GM19438 (cell line): ENCODE data around the gene RIOX2.
"Not testable (repeated sequence)": the region's sequence is repeated elsewhere in the genome, so short reads cannot be mapped to it uniquely, and the experiment has no call there.

Experiments used
- ATAC-seq: cut with Tn5 transposase; IDR thresholded peaks from one replicate; pipeline ENCODE4 v1.9.1; 2021; ENCODE audit warnings: low read depth; ENCODE audit not compliant: unreplicated experiment

The RIOX2 gene

DNA sequence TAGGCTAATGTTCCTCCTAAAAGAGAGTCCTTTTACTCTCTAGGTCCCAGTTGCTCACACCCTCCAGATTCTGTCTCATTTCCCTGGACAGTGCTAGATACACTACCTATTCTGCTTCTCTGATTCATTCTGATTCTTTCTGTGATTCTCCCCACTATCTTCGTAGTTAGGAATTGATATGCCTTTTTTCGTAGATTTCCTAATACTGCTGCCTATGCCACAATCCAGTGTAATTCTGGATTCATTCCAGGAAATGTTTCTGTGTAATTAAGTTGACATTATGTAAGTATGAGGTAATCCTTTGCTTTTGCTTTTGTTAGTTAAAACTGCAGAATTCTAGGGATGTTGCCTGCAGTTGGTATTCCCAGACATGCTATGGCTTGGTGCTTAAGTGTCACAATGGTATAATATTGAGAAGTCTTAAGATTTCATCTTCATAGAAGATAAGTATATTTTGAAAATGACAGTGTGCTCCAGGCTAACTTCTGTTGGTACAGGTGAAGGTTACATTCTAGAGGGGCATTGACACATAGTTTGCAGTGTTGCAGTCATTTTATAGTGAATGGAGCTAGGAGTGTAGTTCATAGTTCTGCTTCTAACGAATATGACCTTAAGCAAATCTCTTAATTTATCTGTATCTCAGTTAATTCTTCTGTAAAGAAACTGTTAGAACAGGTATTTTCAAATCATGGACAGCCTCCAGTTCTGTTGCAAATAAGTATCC is 54.3 kb downstream of the RIOX2 start:
- no peak for ATAC-seq

DNA sequence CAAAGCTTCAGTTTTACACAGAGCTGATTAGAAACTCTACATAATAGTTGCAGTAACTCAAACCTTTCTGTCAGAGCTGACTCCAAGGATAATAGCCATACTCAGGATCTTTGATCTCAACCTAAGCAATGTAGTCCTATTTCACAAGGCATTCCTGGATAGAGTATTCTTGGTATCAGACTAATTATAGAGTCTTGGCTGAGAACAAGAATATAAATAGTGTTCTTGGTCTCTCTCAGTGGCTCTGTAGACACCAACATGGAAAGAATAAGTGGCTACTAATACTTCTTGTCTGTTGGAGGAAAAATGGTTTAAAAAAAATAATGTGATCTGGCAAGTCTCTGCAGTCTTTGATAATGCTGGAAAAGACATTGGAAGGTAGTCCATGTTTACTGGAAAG is 55.7 kb downstream of the RIOX2 start:
- ATAC-seq, result no peak

DNA sequence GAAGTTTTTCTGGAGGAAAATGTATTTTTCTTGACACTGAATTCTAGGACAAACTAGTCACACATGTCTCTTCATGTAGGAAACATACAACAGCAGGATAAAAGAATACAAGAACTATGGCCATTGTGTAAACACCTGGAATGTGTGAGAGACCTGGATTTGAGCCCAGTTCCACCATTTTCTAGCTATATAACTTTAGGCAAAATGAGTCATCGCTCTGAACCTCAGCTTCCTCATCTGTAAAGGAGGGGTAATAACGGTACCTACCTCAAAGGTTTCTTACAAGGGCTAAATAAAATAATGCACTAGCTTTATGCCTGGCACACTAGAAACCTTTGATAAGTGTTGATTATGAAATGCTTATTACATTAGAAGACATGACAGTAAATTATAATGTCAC is 57.8 kb downstream of the RIOX2 start:
- no peak for ATAC-seq

DNA sequence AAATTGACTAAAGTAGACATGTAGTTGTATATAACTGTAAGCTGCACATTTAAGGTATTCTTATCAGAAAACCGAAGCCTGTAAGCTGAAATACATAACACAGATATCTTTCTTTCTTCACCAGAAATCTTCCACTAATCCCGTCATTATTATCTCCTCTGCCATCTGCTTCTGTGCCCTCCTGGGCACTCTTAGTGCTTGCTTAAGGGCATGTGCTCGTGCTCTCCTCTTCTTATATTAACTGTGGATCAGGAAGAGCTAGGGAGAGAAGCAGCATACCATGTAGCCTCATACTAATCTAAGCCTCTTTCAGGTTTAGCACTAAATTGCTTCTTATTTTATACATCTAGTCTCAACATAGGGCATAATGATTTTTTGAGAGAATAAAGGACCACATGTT is 60.8 kb downstream of the RIOX2 start:
- no peak for ATAC-seq

DNA sequence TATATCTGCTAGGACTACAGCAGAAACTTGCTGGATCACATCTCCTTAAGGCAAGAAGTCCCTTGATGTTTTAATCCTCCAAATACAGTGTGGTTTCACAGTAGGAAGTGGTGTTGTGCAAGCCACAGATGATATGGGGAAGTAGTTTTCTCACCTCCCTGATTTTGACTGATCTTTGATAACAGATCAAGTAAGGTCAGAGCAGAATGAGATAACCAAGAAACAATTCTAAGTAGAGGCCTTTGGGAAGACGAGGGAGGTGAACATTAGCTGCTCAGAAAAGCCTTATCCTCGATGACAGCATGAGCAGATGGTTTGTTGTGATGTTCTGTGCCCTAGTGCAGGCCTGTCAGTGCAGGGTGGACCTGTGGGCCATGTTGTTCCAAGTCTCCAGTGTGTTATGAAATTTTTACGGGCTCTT is 61.3 kb downstream of the RIOX2 start:
- no peak for ATAC-seq

DNA sequence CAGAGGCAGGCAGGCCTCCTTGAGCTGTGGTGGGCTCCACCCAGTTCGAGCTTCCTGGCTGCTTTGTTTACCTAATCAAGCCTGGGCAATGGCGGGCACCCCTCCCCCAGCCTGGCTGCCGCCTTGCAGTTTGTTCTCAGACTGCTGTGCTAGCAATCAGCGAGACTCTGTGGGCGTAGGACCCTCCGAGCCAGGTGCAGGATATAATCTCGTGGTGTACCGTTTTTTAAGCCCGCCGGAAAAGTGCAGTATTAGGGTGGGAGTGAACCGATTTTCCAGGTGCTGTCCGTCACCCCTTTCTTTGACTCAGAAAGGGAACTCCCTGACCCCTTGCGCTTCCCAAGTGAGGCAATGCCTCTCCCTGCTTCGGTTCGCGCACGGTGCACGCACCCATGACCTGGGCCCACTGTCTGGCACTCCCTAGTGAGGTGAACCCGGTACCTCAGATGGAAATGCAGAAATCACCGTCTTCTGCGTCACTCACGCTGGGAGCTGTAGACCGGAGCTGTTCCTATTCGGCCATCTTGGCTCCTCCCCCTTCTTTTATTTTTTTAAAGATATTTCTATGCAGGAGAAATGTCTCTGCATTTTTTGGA is 61.9 kb downstream of the RIOX2 start:
- ATAC-seq, result not testable (repeated sequence)

DNA sequence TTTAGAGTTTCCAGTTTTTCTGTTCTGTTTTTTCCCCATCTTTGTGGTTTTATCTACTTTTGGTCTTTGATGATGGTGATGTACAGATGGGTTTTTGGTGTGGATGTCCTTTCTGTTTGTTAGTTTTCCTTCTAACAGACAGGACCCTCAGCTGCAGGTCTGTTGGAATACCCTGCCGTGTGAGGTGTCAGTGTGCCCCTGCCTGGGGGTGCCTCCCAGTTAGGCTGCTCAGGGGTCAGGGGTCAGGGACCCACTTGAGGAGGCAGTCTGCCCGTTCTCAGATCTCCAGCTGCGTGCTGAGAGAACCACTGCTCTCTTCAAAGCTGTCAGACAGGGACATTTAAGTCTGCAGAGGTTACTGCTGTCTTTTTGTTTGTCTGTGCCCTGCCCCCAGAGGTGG is 62.4 kb downstream of the RIOX2 start:
- ATAC-seq, result not testable (repeated sequence)

DNA sequence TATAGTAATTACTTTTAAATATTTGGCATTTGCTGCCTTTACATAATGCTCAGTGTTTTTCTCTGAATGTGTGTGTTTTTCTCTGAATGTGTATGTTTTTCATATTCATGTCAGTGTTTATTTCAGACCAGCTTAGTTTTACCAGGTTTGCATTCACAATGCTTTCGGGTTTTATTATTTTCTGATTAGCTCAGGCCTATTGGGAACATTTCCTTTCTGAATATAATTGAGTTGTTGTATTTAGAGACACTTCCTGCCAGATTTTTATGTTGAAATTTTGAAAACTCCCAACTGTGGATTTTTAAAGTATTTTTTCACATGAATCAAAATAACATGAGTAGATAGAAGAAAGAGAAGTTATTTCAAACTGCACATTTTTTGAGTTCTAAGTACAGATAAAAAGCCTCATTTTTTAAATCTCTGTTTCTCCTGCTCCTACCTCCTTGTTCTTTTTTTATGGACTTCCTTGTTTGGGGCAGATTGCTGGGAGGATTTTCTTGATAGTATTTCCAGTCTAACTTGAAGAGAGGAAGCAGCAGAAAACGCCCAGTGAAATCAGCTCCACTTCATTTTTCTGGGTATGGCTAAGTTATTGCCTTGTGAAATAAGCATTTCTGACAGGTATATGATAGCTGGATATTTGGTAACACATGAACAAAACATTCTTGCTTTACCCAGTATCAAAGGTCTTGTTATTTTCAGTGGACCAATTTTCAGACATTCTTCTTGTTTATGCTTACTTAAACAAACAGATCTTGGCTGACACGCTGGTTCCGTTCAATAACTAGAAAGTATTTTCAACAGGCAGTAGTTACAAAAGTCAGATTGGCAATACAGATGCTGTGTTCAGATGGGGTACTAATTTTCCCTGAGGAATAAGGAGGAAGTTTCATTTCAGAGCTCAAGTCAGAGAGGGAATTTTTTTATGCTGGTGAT is 70.7 kb downstream of the RIOX2 start:
- ATAC-seq, result no peak

DNA sequence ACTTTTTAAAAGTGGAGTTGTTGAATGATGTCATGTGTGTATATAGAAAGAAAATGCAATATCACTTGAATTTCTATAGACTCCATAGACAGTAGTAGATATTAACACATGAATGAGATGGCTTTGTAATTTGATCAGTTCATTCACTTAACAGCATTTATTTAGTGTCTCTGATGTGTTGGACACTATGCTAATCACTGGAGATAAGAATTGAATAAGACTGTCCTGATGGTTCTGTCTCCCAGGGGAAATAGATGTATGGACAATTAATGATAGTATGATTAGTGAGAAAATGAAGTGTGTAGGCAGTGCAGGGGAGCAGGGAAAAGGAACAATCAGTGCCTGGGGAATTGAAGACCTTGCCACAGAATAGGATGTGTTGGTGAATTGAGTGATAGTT is 72.9 kb downstream of the RIOX2 start:
- ATAC-seq, result no peak

DNA sequence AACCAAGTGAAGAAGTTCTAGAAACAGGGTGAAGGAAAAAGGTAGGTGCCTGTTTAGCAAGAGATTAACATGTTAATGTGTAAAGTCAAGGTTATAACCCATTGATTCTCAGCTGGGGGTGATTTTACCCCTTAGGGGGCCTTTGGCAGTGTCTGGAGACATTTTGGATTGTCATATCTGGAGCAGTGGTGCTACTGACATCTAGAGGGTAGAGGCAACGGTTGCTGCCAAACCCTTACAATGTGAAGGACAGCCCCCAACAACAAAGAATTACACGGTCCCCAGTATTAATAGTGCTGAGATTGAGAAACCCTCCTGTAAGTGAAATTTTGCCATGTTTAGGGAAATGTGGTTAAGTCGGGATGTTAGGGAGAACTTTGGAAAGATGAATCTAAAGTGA is 75.7 kb downstream of the RIOX2 start:
- ATAC-seq, result no peak

DNA sequence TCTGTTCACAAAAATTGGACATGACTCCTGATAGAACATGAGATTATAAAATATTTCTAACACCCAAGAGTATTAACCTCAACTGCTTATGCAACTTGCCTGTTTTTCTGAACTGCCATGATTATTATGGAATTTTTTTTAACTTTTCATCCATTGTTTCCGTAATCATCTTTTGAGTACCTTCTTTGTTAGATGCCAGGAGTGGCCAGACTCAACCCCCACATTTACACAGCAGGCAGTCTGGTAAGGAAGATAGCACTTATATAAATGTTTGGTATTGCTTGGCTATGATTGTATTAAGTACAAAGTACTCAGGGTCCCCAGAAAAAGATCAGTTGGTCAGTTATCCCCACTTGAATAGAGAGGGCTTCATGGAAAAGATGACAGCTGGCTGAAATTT is 76.1 kb downstream of the RIOX2 start:
- no peak for ATAC-seq

DNA sequence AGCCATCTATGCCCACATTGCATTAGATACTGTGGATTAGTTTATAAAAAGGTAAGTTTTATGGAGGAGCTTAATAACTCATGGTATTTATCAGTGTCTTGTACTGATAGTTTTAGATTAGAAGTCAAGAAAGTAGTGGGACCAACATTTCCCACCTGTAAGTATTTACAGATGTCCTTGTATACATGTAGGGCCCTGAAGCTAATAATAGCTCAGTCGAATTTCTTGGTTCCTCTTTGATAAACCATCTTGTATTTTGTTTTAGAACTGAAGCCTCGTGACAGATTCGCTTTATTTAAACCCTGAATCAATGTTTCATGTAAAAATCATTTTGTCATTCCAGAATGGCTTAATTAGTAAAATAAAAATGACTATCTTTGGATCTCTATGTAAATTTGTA is 77.0 kb downstream of the RIOX2 start:
- ATAC-seq, result peak; percentile 79

DNA sequence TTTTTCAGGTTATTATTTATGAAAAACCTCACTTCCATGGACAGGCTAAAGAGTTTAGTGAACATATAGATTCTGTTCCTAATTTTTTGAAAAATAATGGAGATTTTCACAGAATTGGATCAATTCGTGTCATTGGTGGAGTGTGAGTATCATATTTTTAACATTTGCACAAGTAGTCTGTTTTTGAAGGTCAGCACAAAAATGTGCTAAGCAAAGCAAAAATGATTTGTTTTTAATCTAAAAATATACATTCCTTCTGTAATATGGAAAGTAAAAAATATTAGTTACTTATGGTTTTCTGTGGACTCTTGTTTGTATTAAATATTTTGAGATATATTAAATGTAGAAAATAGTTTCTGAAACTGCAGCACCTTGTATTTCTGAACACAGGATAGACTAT is 79.4 kb downstream of the RIOX2 start:
- no peak for ATAC-seq
